ENCODE results near the gene SETDB2.
"Not testable (repeated sequence)": the region's sequence is repeated elsewhere in the genome, so short reads cannot be mapped to it uniquely, and the experiment has no call there.

Gene SETDB2

GRCh38 chr13:49472186-49472585 is 28.1 kb downstream of the SETDB2 start:
- DNase-seq: no peak

GRCh38 chr13:49476529-49476928 is 32.5 kb downstream of the SETDB2 start:
- DNase-seq: no peak

GRCh38 chr13:49481788-49482187 is 37.7 kb downstream of the SETDB2 start:
- no peak for DNase-seq

- DNase-seq: no peak
Observed at GRCh38 chr13:49488563-49488962, 44.5 kb downstream of the SETDB2 start.

- DNase-seq: no peak
Observed at GRCh38 chr13:49494645-49495044, 50.6 kb downstream of the SETDB2 start.

- no peak for DNase-seq
Observed at GRCh38 chr13:49495783-49496762, 52.0 kb downstream of the SETDB2 start, which contains the start of gene PHF11. Gene PHF11 (plus strand): TSS chr13:49495953. CDS start chr13:49496002, 49 bp downstream.

GRCh38 chr13:49496837-49497236 is 52.8 kb downstream of the SETDB2 start:
- DNase-seq: not testable (repeated sequence)

- no peak for DNase-seq
Observed at GRCh38 chr13:49497272-49497671, 53.2 kb downstream of the SETDB2 start.

- no peak for DNase-seq
Observed at GRCh38 chr13:49498206-49498605, 54.1 kb downstream of the SETDB2 start.

GRCh38 chr13:49499889-49500660 is 56.0 kb downstream of the SETDB2 start:
- no peak for DNase-seq

GRCh38 chr13:49502954-49503353 is 58.9 kb downstream of the SETDB2 start:
- no peak for DNase-seq

- no peak for DNase-seq
Observed at GRCh38 chr13:49503951-49504350, 59.9 kb downstream of the SETDB2 start.

- no peak for DNase-seq
Observed at GRCh38 chr13:49512578-49512977, 68.5 kb downstream of the SETDB2 start.

GRCh38 chr13:49516467-49516866 is 72.4 kb downstream of the SETDB2 start:
- no peak for DNase-seq

- DNase-seq: no peak
Observed at GRCh38 chr13:49517461-49517860, 73.4 kb downstream of the SETDB2 start.

GRCh38 chr13:49521224-49521623 is 77.2 kb downstream of the SETDB2 start:
- no peak for DNase-seq

GRCh38 chr13:49524740-49525501 is 80.8 kb downstream of the SETDB2 start:
- DNase-seq: no peak

GRCh38 chr13:49527123-49527522 is 83.0 kb downstream of the SETDB2 start:
- DNase-seq: no peak

- DNase-seq: no peak
Observed at GRCh38 chr13:49528161-49528560, 84.1 kb downstream of the SETDB2 start.

- no peak for DNase-seq
Observed at GRCh38 chr13:49530457-49530856, 86.4 kb downstream of the SETDB2 start.

GRCh38 chr13:49532593-49532992 is 88.5 kb downstream of the SETDB2 start:
- no peak for DNase-seq

- DNase-seq: no peak
Observed at GRCh38 chr13:49533011-49533410, 88.9 kb downstream of the SETDB2 start.
